HL-60/S4 treated with phorbol 12-myristate 13-acetate at 8.2 ng/mL for 4 days and 3 days (cell line): Measurements from ENCODE around the gene RNU2-1.
"Not testable (repeated sequence)": the region's sequence is repeated elsewhere in the genome, so short reads cannot be mapped to it uniquely, and the experiment has no call there.

Experiments used
- in situ Hi-C: fragments of 300-500 bp; cut with MboI; formaldehyde crosslinking; loops from 2 replicates; pipeline ENCODE4 v1.15.0; 2022; ENCODE audit warnings: low sequenced_read_pairs

The RNU2-1 gene

DNA sequence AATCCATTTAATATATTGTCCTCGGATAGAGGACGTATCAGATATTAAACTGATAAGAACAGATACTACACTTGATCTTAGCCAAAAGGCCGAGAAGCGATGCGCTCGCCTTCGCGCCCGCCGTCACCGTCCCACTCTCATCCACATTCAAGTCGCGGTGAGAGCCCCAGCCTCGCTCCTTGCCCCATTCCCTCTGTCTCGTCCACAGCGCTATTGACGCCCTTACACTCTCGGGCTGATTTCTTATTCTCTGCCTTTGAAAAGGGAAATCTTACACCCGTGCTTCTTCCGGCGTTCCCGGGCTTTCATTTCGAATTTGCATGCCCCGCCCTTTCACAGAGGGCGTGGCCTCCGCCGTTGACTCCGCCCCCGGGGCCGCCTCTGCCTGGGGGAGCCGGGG lies at the start of gene RNU2-1:
RNU2-1 (minus strand) TSS at position 101 of the 400 bp plus-strand sequence.
- in situ Hi-C loops: not testable (repeated sequence)

DNA sequence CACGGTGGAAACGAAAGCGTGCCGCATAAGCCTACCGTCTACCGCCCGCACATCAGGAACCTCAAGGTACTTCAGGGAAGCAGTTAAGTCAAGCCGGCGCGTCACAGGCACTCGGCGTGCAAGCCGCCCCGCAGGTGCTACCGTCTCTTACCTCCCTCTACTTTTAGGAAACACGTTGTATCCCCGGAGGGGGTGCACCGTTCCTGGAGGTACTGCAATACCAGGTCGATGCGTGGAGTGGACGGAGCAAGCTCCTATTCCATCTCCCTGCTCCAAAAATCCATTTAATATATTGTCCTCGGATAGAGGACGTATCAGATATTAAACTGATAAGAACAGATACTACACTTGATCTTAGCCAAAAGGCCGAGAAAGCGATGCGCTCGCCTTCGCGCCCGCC lies 39.1 kb upstream of the RNU2-1 start:
- in situ Hi-C loops: not testable (repeated sequence)

DNA sequence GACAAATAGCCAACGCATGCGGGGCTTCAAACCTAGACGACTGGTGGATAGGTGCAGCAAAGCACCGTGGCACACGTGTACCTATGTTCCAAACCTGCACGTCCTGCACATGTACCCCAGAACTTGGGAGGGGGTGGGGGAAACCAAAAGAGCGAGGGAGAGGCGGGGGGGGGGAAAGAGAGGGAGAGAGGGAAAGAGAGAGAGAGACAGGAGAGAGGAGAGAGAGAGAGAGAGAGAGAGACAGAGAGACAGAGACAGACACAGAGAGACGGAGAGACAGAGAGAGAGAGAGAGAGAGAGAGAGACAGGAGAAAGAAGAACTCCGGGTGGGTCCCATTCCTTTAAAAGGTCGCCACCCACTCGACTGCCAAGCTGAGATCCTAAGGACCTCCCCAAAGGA lies 38.7 kb upstream of the RNU2-1 start:
- in situ Hi-C loops: not testable (repeated sequence)

DNA sequence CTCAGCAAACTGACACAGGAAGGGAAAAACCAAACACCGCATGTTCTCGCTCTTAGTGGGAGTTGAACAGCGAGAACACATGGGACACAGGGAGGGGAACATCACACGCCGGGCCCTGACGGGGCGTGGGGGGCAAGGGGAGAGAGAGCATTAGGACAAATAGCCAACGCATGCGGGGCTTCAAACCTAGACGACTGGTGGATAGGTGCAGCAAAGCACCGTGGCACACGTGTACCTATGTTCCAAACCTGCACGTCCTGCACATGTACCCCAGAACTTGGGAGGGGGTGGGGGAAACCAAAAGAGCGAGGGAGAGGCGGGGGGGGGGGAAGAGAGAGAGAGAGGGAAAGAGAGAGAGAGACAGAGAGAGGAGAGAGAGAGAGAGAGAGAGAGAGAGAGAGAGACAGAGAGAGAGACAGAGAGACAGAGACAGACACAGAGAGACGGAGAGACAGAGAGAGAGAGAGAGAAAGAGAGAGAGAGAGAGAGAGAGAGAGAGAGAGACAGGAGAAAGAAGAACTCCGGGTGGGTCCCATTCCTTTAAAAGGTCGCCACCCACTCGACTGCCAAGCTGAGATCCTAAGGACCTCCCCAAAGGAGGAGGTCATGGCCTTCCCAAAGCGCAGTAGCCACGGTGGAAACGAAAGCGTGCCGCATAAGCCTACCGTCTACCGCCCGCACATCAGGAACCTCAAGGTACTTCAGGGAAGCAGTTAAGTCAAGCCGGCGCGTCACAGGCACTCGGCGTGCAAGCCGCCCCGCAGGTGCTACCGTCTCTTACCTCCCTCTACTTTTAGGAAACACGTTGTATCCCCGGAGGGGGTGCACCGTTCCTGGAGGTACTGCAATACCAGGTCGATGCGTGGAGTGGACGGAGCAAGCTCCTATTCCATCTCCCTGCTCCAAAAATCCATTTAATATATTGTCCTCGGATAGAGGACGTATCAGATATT lies 37.1 kb upstream of the RNU2-1 start:
- in situ Hi-C loops: not testable (repeated sequence)

DNA sequence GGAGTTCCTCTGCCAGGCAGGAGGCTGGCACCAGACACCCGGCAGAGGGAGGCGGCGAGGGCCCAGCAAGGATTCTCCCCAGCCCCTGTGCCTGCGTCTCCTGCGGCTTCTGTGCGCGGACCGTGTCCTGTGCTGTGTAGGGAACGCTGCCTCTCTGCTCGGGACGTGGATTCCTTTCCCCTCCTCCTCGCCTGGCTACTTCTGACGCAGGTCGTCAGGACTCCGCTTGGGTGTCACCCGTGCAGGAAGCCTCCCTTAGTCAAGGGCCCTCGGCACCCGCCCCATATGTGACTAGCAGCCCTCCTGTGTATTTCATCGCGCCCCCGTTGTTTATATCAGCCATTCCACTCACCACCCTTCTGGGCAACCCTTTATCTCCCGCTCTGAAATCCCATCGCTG lies 12.7 kb upstream of the RNU2-1 start:
- in situ Hi-C loops: not testable (repeated sequence)

DNA sequence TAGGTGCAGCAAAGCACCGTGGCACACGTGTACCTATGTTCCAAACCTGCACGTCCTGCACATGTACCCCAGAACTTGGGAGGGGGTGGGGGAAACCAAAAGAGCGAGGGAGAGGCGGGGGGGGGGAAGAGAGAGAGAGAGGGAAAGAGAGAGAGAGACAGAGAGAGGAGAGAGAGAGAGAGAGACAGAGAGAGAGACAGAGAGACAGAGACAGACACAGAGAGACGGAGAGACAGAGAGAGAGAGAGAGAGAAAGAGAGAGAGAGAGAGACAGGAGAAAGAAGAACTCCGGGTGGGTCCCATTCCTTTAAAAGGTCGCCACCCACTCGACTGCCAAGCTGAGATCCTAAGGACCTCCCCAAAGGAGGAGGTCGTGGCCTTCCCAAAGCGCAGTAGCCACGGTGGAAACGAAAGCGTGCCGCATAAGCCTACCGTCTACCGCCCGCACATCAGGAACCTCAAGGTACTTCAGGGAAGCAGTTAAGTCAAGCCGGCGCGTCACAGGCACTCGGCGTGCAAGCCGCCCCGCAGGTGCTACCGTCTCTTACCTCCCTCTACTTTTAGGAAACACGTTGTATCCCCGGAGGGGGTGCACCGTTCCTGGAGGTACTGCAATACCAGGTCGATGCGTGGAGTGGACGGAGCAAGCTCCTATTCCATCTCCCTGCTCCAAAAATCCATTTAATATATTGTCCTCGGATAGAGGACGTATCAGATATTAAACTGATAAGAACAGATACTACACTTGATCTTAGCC lies 7.0 kb upstream of the RNU2-1 start:
- in situ Hi-C loops: not testable (repeated sequence)

DNA sequence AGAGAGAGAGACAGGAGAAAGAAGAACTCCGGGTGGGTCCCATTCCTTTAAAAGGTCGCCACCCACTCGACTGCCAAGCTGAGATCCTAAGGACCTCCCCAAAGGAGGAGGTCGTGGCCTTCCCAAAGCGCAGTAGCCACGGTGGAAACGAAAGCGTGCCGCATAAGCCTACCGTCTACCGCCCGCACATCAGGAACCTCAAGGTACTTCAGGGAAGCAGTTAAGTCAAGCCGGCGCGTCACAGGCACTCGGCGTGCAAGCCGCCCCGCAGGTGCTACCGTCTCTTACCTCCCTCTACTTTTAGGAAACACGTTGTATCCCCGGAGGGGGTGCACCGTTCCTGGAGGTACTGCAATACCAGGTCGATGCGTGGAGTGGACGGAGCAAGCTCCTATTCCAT lies 5.8 kb upstream of the RNU2-1 start:
- in situ Hi-C loops: not testable (repeated sequence)

DNA sequence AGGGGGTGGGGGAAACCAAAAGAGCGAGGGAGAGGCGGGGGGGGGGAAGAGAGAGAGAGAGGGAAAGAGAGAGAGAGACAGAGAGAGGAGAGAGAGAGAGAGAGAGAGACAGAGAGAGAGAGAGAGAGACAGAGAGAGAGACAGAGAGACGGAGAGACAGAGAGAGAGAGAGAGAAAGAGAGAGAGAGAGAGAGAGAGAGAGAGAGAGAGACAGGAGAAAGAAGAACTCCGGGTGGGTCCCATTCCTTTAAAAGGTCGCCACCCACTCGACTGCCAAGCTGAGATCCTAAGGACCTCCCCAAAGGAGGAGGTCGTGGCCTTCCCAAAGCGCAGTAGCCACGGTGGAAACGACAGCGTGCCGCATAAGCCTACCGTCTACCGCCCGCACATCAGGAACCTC lies 514 bp downstream of the RNU2-1 start:
- in situ Hi-C loops: not testable (repeated sequence)

DNA sequence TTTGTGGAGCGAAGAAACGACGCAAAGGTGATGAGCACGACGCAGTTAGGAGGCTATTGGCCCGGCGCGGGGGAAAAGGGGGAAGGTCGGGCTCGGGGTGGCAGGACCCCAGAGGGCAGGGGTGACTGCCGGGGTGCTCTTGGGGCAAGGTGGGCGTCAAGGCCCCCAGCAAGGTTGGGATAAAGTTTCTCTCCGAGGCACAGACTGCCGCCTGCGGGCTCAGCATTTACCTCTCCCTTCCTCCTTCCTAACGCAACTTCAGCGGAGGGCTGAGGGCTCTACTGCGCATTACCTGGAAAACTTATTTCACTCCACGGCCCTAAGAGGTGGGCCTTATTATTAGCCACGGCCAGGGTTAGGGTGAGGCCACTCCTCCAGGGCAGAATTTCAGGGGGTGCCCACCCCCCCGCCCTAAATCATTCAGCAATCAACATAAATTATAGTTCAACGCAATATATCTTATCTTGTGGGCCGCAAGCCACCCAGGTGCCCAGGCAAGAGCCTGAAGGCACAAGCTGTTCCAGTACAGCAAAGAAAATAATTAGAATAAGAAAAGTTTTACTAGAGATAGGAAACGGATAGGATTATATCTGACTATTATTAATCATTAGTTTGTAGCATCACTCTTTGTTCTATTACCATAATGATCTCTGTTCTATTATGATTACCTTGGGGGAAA lies 1.6 kb downstream of the RNU2-1 start:
- in situ Hi-C loops: not testable (repeated sequence)

DNA sequence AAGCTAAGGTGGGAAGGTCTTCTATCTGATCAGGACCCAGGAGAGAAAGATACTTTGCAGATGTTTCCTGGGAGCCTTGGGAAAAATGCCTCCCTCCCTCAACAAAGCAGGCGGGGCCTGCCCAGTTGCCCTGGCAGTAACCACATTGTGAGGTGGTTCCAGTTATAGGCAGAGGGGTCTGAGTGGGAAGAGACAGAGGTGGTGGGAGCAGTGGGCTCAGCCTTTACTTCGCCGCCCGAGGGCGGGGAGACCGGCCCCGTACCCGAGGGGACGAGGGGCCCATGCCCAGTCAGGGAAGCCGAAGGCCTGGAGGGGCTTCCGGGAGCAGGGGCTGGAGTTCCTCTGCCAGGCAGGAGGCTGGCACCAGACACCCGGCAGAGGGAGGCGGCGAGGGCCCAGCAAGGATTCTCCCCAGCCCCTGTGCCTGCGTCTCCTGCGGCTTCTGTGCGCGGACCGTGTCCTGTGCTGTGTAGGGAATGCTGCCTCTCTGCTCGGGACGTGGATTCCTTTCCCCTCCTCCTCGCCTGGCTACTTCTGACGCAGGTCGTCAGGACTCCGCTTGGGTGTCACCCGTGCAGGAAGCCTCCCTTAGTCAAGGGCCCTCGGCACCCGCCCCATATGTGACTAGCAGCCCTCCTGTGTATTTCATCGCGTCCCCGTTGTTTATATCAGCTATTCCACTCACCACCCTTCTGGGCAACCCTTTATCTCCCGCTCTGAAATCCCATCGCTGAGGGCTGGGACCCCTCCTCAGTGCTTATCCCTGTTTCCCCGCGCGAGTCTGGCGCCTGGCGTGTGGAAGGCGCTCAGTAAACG lies 2.4 kb downstream of the RNU2-1 start:
- in situ Hi-C loops: not testable (repeated sequence)

DNA sequence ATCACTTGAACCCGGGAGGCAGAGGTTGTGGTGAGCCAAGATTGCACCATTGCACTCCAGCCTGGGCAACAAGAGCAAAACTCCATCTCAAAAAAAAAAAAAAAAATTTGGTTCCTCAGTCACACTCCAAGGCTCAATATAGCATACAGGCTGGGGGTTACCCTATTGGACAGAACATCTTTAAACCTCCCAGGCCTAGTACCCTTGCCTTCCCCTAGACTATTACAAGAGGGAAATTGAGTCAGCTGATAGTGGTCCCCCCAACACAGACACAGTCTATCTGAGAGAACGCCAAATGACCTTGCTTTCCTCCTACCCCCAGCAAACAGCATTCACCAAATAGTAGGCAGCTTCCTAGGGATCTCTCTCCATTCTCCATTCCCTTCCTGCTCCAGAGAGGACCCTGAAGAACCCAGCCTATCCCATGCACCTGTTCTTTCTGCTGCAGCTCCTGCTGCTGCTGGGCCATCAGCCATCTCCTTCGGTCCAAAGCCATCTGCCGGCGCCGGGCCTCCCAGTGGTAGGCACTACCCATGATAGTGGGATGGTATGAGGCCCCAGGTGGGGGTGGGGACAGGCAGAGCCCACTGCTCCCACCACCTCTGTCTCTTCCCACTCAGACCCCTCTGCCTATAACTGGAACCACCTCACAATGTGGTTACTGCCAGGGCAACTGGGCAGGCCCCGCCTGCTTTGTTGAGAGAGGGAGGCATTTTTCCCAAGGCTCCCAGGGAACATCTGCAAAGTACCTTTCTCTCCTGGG lies 5.6 kb downstream of the RNU2-1 start, which contains the start of gene CCDC200:
CCDC200 (minus strand) TSS at position 604 of the 763 bp plus-strand sequence; CDS start at position 535, 69 bp downstream.
- in situ Hi-C loops: not testable (repeated sequence)

DNA sequence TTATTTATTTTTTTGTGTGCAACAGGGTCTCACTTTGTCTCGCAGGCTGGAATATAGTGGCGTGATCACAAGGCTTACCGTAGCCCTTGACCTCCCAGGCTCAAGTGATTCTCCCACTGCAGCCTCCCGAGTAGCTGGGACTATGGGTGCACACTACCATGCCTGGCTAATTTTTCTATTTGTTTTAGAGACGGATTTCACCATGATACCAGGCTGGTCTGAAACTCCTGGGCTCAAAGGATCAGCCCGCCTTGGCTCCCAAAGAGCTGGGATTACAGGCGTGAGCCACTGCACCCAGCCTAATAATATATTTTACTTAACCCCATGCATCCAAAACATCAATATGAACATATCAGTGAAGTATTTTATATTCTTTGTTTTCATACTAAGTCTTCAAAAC lies 7.4 kb downstream of the RNU2-1 start:
- in situ Hi-C loops: no loop called here

DNA sequence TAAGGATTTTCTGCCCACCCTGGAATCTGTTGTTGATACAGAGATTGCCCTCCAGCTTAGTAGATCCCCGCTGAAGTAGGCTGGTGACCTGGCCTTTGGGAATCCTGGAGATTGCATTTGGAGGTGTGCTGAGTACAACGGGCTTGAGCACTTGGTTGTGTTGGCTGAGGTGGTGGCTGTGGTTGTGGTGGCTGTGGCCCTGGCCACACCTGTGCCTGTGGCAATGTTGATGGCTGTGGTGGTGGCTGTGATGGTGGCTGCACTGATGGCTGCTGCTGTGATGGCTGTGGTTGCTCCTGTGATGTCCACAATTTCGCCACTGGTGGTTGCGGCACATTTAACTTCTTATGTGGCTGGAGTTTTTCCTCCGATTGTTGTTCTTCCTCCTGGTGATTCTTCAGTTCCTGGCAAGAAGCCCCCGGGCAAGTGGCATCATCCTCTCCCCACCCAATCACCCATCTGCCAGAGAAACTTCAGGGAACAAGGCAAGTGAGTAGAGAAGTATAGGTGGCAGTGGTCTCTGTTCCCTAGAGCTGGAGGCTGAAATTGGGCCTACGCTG lies 9.6 kb downstream of the RNU2-1 start:
- in situ Hi-C loops: no loop called here

DNA sequence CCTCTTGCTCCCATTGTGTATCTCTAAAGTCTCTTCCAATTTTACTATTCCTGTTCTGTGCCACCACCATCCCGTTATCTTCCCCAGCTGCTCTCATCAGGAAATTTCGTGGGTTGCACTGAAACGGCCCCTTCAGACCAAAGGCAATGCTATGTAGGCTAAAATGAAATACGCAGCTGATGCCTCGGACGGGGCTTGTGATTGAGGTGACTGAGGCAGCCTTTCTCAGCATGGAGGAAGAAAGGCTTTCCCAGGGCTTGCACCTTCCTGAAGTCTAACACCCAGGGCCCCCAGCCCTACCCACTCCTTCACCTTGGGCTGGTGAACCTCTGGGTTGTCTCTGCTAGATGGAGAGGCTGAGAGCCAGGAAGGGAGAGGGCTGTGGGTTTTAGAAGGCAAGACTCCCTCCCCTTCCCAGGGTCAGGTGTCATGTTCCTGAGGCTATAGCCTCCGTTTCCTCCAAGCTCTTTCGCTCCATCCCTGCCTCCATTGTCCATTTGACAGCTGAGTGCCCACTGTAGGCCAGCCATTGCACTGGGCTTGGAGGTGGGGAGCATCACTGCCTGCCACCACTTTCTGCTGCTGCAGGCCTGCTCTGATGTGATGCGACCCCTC lies 13.2 kb downstream of the RNU2-1 start:
- in situ Hi-C loops: no loop called here

DNA sequence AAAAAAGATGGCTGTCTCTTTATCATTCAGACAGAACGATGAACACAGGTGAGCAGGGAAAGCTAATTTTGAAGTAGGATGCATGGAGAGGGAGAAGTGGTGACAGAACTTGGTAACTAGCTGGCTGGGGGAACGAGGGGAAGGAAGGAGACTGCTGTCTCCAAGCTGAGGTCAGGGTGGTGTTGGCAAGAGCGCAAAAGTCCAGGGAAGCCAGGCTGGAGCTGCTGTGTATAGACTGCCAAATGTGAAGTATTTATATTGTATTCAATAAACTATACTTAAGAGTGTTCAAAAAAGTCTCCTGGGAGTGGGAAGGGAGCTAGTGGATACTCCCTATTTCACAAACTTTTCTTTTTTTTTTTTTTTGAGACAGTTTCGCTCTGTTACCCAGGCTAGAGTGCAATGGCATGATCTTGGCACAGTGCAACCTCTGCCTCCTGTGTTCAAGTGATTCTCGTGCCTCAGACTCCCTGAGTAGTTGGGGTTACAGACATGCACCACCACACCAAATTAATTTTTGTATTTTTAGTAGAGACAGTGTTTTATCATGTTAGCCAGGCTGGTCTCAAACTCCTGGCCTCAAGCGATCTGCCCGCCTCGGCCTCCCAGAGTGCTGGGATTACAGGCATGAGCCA lies 13.9 kb downstream of the RNU2-1 start:
- in situ Hi-C loops: no loop called here

DNA sequence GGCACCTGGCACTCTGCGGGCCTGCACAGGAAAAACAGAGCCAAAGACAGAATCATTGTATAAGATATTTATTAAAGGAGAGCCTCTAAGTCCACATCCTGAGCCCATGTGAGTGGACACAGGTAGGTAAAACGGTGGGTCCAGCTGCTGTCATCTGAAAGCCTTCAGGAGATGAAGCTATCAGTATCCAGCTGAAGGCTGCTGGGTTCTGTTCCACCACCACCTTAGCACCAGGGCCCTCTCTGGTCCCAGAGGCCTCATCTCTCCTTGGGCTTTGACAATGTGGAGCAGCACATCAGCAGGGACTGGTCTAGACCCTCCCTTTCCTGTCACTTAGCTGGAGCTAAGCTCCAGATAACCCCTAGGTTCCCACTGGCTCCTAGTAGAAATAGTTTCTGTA lies 14.8 kb downstream of the RNU2-1 start:
- in situ Hi-C loops: no loop called here

DNA sequence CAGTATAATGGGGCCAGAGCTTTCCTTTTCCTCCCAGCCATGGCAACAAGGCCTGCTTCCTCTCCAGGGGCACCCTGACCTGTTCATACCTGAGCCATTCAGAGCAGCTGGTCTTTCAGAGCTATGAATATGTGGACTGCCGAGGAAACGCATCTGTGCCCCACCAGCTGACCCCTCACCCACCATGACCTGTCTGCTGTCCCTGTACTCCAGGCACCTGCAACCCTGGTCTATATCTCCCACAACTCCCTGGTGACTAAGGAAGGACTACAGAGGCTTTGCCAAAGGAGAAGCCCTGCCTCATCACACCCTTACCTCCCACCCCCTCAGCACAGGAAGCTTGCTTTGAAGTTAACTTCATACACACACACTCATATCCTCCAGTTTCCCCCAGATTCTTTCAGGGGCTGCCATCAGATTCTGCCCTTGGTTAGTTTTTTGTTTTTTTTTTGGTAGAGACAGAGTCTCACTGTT lies 16.1 kb downstream of the RNU2-1 start:
- in situ Hi-C loops: no loop called here
